CD14-positive monocyte (primary cell): ENCODE data around the gene MBD5. TPM values are rescaled to one million over a fixed set of nuclear protein-coding genes. Genes with fewer than 3 reads are reported as not detected.

Source experiments
- DNase-seq, 3 donors: peaks; one replicate each; pipeline ENCODE4 v3.0.0-alpha.2; 2011 to 2022
- H2AFZ ChIP-seq: 2 replicates; pipeline ENCODE4 v1.6.0; 2012; ENCODE audit warnings: mild to moderate bottlenecking, low read depth, low read length, inconsistent platforms; ENCODE audit not compliant: insufficient read depth, poor library complexity, severe bottlenecking
- H3K27ac ChIP-seq, 2 donors: 1 replicate in 1 of 2; 2 replicates in 1 of 2; pipeline ENCODE4 v1.5.1; 2012 to 2013; ENCODE audit warnings: low read length in 2 of 2, control low read depth in 1 of 2, inconsistent platforms in 1 of 2, low read depth in 1 of 2, mild to moderate bottlenecking in 1 of 2
- H3K27me3 ChIP-seq, 2 donors: one replicate each; pipeline versions ENCODE4 v1.6.0 to v1.6.1; 2011 to 2013; ENCODE audit warnings: low read length in 2 of 2; ENCODE audit not compliant: control insufficient read depth in 2 of 2, insufficient read depth in 2 of 2
- H3K36me3 ChIP-seq, 2 donors: replicated peaks in 1 of 2; 1 replicate in 1 of 2; 2 replicates in 1 of 2; pipeline versions ENCODE4 v1.5.1 to v1.6.1; 2012 to 2013; ENCODE audit warnings: low read length in 2 of 2, control low read depth in 1 of 2, inconsistent platforms in 1 of 2, mild to moderate bottlenecking in 1 of 2; ENCODE audit not compliant: insufficient read depth in 2 of 2, control insufficient read depth in 1 of 2
- H3K4me1 ChIP-seq, 2 donors: 1 replicate in 1 of 2; 2 replicates in 1 of 2; pipeline versions ENCODE4 v1.5.1 to v1.6.1; 2012 to 2013; ENCODE audit warnings: low read length in 2 of 2, control low read depth in 1 of 2, inconsistent platforms in 1 of 2, mild to moderate bottlenecking in 1 of 2, moderate library complexity in 1 of 2; ENCODE audit not compliant: insufficient read depth in 2 of 2, control insufficient read depth in 1 of 2
- H3K4me2 ChIP-seq: replicated peaks from 2 replicates; pipeline ENCODE3; 2012; ENCODE audit warnings: low read length, moderate library complexity, mild to moderate bottlenecking; ENCODE audit not compliant: poor library complexity, severe bottlenecking; ENCODE audit errors: extremely low read depth
- H3K4me3 ChIP-seq, 3 experiments: fragments of 200-600 bp in 1 of 3; sonication (generic) in 1 of 3; replicated peaks in 1 of 3; 1 replicate in 2 of 3; 2 replicates in 1 of 3; pipeline ENCODE4 v1.5.1; 2011 to 2013; ENCODE audit warnings: low read length in 3 of 3, mild to moderate bottlenecking in 3 of 3, control low read depth in 2 of 3, low read depth in 2 of 3, inconsistent platforms in 1 of 3, moderate library complexity in 1 of 3
- H3K79me2 ChIP-seq: 2 replicates; pipeline ENCODE4 v1.6.0; 2012; ENCODE audit warnings: mild to moderate bottlenecking, control low read depth, inconsistent platforms, low read length, moderate library complexity; ENCODE audit not compliant: insufficient read depth
- H3K9ac ChIP-seq: 2 replicates; pipeline ENCODE4 v1.6.0; 2017; ENCODE audit warnings: low read length, mild to moderate bottlenecking; ENCODE audit not compliant: insufficient read depth, poor library complexity, severe bottlenecking
- H3K9me3 ChIP-seq, 2 donors: replicated peaks in 1 of 2; 1 replicate in 1 of 2; 2 replicates in 1 of 2; pipeline versions ENCODE4 v1.5.1 to v1.6.1; 2012 to 2013; ENCODE audit warnings: low read length in 2 of 2, control low read depth in 1 of 2; ENCODE audit not compliant: control insufficient read depth in 1 of 2, insufficient read depth in 1 of 2
- H4K20me1 ChIP-seq: 2 replicates; pipeline ENCODE4 v1.6.0; 2012; ENCODE audit warnings: mild to moderate bottlenecking, low read length, control low read depth, moderate library complexity; ENCODE audit not compliant: insufficient read depth
- H3K27ac Mint-ChIP-seq, 7 donors: one replicate each; pipeline ENCODE4 v1.8.0; 2020; ENCODE audit warnings: mild to moderate bottlenecking in 7 of 7, mixed read lengths in 7 of 7, moderate library complexity in 6 of 7, inconsistent platforms in 2 of 7
- H3K27me3 Mint-ChIP-seq, 3 donors: one replicate each; pipeline ENCODE4 v1.8.0; 2021 to 2022; ENCODE audit warnings: low read depth in 3 of 3, mild to moderate bottlenecking in 3 of 3, mixed read lengths in 3 of 3, moderate library complexity in 3 of 3, inconsistent platforms in 1 of 3
- H3K36me3 Mint-ChIP-seq, 2 donors: one replicate each; pipeline ENCODE4 v1.8.0; 2020; ENCODE audit warnings: mixed read lengths in 2 of 2, inconsistent platforms in 1 of 2, mild to moderate bottlenecking in 1 of 2
- H3K4me1 Mint-ChIP-seq: one replicate; pipeline ENCODE4 v1.8.0; 2020; ENCODE audit warnings: mild to moderate bottlenecking, mixed read lengths
- H3K4me3 Mint-ChIP-seq, 2 donors: one replicate each; pipeline ENCODE4 v1.8.0; 2020; ENCODE audit warnings: mild to moderate bottlenecking in 2 of 2, mixed read lengths in 2 of 2, moderate library complexity in 1 of 2
- H3K9me3 Mint-ChIP-seq, 7 donors: one replicate each; pipeline ENCODE4 v1.8.0; 2020 to 2022; ENCODE audit warnings: mixed read lengths in 7 of 7, mild to moderate bottlenecking in 6 of 7, moderate library complexity in 6 of 7, inconsistent platforms in 2 of 7
- CTCF ChIP-seq: fragments of 200-600 bp; IDR thresholded peaks from one replicate; pipeline ENCODE4 v1.8.0; 2022; ENCODE audit warnings: antibody characterized with exemption, mild to moderate bottlenecking
- WGBS: methylation state at CpG from one replicate; pipeline ENCODE4 v1.1.5; 2013; ENCODE audit warnings: missing lambda C conversion rate; ENCODE audit not compliant: insufficient coverage; 5-methylcytosine and 5-hydroxymethylcytosine counted together
- intact Hi-C, 2 donors: fragments of 100-400 bp; cut with micrococcal nuclease; formaldehyde crosslinking; loops; one replicate each; pipeline versions ENCODE4 v1.15.0 to v1.15.1; 2023
- polyA plus RNA-seq, 3 donors: library from polyadenylated mRNA; depleted of rRNA in 1 of 3; unstranded in 2 of 3; stranded (reverse) in 1 of 3; fragments of 300-500 nt in 2 of 3; fragments of >200 nt in 1 of 3; fragmentation: Illumina TruSeq in 2 of 3; gene quantifications; 1 replicate in 2 of 3; 2 replicates in 1 of 3; pipeline ENCODE4 v1.2.3, GENCODE V29; 2012 to 2021

MBD5 gene
- polyA plus RNA-seq, 3 donors: 2.3 to 5.7 (median 3.5) TPM

- Mint-ChIP-seq H3K4me1 (no peaks in the 10 kb centered on the region), H3K36me3 (peaks cover 4 to 5% of the 10 kb centered on the region in 2 donors), H3K27ac (no peak overlapping the region), H3K27me3 (peaks cover 0 to 2% (median 0%) of the 10 kb centered on the region in 3 donors), H3K9me3 (peaks cover 0 to 11% (median 0%) of the 10 kb centered on the region in 7 donors), H3K4me3 (no peak overlapping the region)
- Histone ChIP-seq H3K79me2 (no peaks in the 10 kb centered on the region), H3K9ac (no peak overlapping the region), H3K36me3 (no peaks in the 10 kb centered on the region), H3K9me3 (no peaks in the 10 kb centered on the region), H4K20me1 (no peaks in the 10 kb centered on the region), H3K27me3 (no peaks in the 10 kb centered on the region), H3K27ac (no peak overlapping the region), H3K4me3 (no peak overlapping the region), H3K4me2 (no peak overlapping the region), H3K4me1 (no peaks in the 10 kb centered on the region), H2AFZ (no peak overlapping the region)
- DNase-seq: no peak
- intact Hi-C loops: no loop called here
- WGBS: no CpG with 5 or more reads among the region's 2 CpGs
- TF ChIP-seq CTCF: no peak
Measured at GRCh38 chr2:148063633-148064032, 42.7 kb downstream of the MBD5 start.

GRCh38 chr2:148065936-148066335 is 45.0 kb downstream of the MBD5 start:
- no peaks in the 10 kb centered on the region for H4K20me1 ChIP-seq
- H3K27ac ChIP-seq: no peak overlapping the region
- no peak for TF ChIP-seq CTCF
- Mint-ChIP-seq H3K9me3 (peaks cover 0 to 7% (median 0%) of the 10 kb centered on the region in 7 donors), H3K27me3 (peaks cover 0 to 2% (median 0%) of the 10 kb centered on the region in 3 donors), H3K4me1 (no peaks in the 10 kb centered on the region), H3K36me3 (peaks cover 0 to 2% of the 10 kb centered on the region in 2 donors), H3K27ac (no peak overlapping the region), H3K4me3 (no peak overlapping the region)
- H3K4me2 ChIP-seq: no peak overlapping the region
- DNase-seq: no peak
- intact Hi-C loops: no loop called here
- H3K79me2 ChIP-seq: no peaks in the 10 kb centered on the region
- no peak overlapping the region for H2AFZ ChIP-seq
- 100% methylated on average over 2 of the region's 6 CpGs for WGBS
- no peaks in the 10 kb centered on the region for H3K27me3 ChIP-seq
- no peaks in the 10 kb centered on the region for H3K4me1 ChIP-seq
- H3K4me3 ChIP-seq: no peak overlapping the region
- no peaks in the 10 kb centered on the region for H3K9me3 ChIP-seq
- H3K36me3 ChIP-seq: no peaks in the 10 kb centered on the region
- no peak overlapping the region for H3K9ac ChIP-seq
